Smooth muscle cell (in vitro differentiated cells): Measurements from ENCODE around the gene HELZ. TPM values are rescaled to one million over a fixed set of nuclear protein-coding genes. Genes with fewer than 3 reads are reported as not detected.

Source experiments
- DNase-seq: peaks from one replicate; lab custom pipeline; 2025; ENCODE audit not compliant: unreplicated experiment; lab: John Stamatoyannopoulos, UW
- H2AFZ ChIP-seq: fragments of 200-600 bp; sonication (generic); 2 replicates; pipeline ENCODE4 v1.6.0; 2016; ENCODE audit warnings: antibody characterized with exemption, low read depth, mild to moderate bottlenecking
- H3F3A ChIP-seq: fragments of 200-600 bp; sonication (generic); 2 replicates; pipeline ENCODE4 v1.6.0; 2017; ENCODE audit warnings: antibody characterized with exemption, low read depth
- H3K27ac ChIP-seq: fragments of 200-600 bp; sonication (generic); 2 replicates; pipeline ENCODE4 v1.5.1; 2016; ENCODE audit warnings: low read depth, mild to moderate bottlenecking
- H3K27me3 ChIP-seq: fragments of 200-600 bp; sonication (generic); 2 replicates; pipeline ENCODE4 v1.6.1; 2016; ENCODE audit warnings: low read depth, mild to moderate bottlenecking
- H3K36me3 ChIP-seq: fragments of 200-600 bp; sonication (generic); 2 replicates; pipeline ENCODE4 v1.5.1; 2016; ENCODE audit warnings: low read depth
- H3K4me1 ChIP-seq: fragments of 200-600 bp; sonication (generic); 2 replicates; pipeline ENCODE4 v1.5.1; 2016; ENCODE audit warnings: low read depth
- H3K4me2 ChIP-seq: fragments of 200-600 bp; sonication (generic); 2 replicates; pipeline ENCODE4 v1.6.0; 2016; ENCODE audit warnings: mild to moderate bottlenecking
- H3K4me3 ChIP-seq: fragments of 200-600 bp; sonication (generic); 2 replicates; pipeline ENCODE4 v1.5.1; 2016; ENCODE audit warnings: mild to moderate bottlenecking
- H3K79me2 ChIP-seq: fragments of 200-600 bp; sonication (generic); 2 replicates; pipeline ENCODE4 v1.6.0; 2016; ENCODE audit warnings: low read depth, mild to moderate bottlenecking
- H3K9ac ChIP-seq: fragments of 200-600 bp; sonication (generic); 2 replicates; pipeline ENCODE4 v1.6.0; 2016; ENCODE audit warnings: low read depth
- H3K9me3 ChIP-seq: fragments of 200-600 bp; sonication (generic); replicated peaks from 2 replicates; pipeline ENCODE4 v1.5.1; 2016; ENCODE audit warnings: low read depth
- H4K20me1 ChIP-seq: fragments of 200-600 bp; sonication (generic); 2 replicates; pipeline ENCODE4 v1.6.0; 2016; ENCODE audit warnings: low read depth
- CTCF ChIP-seq: fragments of 200-600 bp; sonication (generic); IDR thresholded peaks from 2 replicates; pipeline ENCODE4 v1.5.1; 2017; ENCODE audit warnings: borderline replicate concordance, mild to moderate bottlenecking, antibody characterized with exemption; ENCODE audit not compliant: insufficient read depth, poor library complexity, severe bottlenecking
- WGBS: methylation state at CpG from one replicate; pipeline ENCODE4 v1.1.7; 2016; ENCODE audit warnings: low lambda C conversion rate; 5-methylcytosine and 5-hydroxymethylcytosine counted together
- polyA plus RNA-seq: library from polyadenylated mRNA; unstranded; fragments of >200 nt; fragmentation: Nextera tagmentation; extraction: Ambion mirVana; gene quantifications from 2 replicates; pipeline ENCODE4 v1.2.1, GENCODE V29; 2016
- total RNA-seq: library from RNA; depleted of rRNA; stranded (reverse); fragments of >200 nt; gene quantifications from 2 replicates; pipeline ENCODE4 v1.2.3, GENCODE V29; 2014

HELZ gene
- total and polyA plus RNA-seq, 2 experiments from 2014 or later, result 18.8 to 34.4 TPM

- Histone ChIP-seq H3K27ac (no peak overlapping the region), H3K36me3 (no peaks in the 10 kb centered on the region), H3K9me3 (no peaks in the 10 kb centered on the region), H2AFZ (no peak overlapping the region), H3K9ac (no peak overlapping the region), H3K4me1 (no peaks in the 10 kb centered on the region), H3K27me3 (no peaks in the 10 kb centered on the region), H3K4me3 (no peak overlapping the region), H3K4me2 (no peak overlapping the region), H4K20me1 (no peaks in the 10 kb centered on the region), H3F3A (no peaks in the 10 kb centered on the region), H3K79me2 (no peaks in the 10 kb centered on the region)
- no peak for TF ChIP-seq CTCF
- WGBS, result 93% methylated on average over 21 of the region's 21 CpGs
- no peak for DNase-seq
Measured at GRCh38 chr17:67030641-67031040, 214.4 kb downstream of the HELZ start.

GRCh38 chr17:67027031-67027628 lies 217.9 kb downstream of the HELZ start:
- Histone ChIP-seq H3K4me2 (no peak overlapping the region), H3K4me1 (no peaks in the 10 kb centered on the region), H3K9me3 (no peaks in the 10 kb centered on the region), H4K20me1 (no peaks in the 10 kb centered on the region), H3K79me2 (no peaks in the 10 kb centered on the region), H3K4me3 (no peak overlapping the region), H2AFZ (no peak overlapping the region), H3K27ac (no peak overlapping the region), H3K27me3 (no peaks in the 10 kb centered on the region), H3K36me3 (no peaks in the 10 kb centered on the region), H3F3A (no peaks in the 10 kb centered on the region), H3K9ac (no peak overlapping the region)
- no peak for DNase-seq
- no peak for TF ChIP-seq CTCF
- WGBS, result 94% methylated on average over 12 of the region's 12 CpGs

- no peak overlapping the region for H3K27ac ChIP-seq
- 100% methylated on average over 2 of the region's 2 CpGs for WGBS
- H4K20me1 ChIP-seq, result no peaks in the 10 kb centered on the region
- TF ChIP-seq CTCF, result no peak
- no peak overlapping the region for H2AFZ ChIP-seq
- no peak overlapping the region for H3K4me3 ChIP-seq
- no peak overlapping the region for H3K4me2 ChIP-seq
- H3F3A ChIP-seq, result no peaks in the 10 kb centered on the region
- no peak for DNase-seq
- H3K36me3 ChIP-seq, result no peaks in the 10 kb centered on the region
- no peaks in the 10 kb centered on the region for H3K9me3 ChIP-seq
- H3K79me2 ChIP-seq, result no peaks in the 10 kb centered on the region
- no peaks in the 10 kb centered on the region for H3K4me1 ChIP-seq
- no peaks in the 10 kb centered on the region for H3K27me3 ChIP-seq
- no peak overlapping the region for H3K9ac ChIP-seq
Measured at GRCh38 chr17:67026341-67026740, 218.7 kb downstream of the HELZ start.

- Histone ChIP-seq H3K79me2 (no peaks in the 10 kb centered on the region), H3K4me3 (no peak overlapping the region), H4K20me1 (no peaks in the 10 kb centered on the region), H3F3A (no peaks in the 10 kb centered on the region), H3K4me2 (no peak overlapping the region), H3K9ac (no peak overlapping the region), H3K27me3 (no peaks in the 10 kb centered on the region), H3K27ac (no peak overlapping the region), H3K36me3 (no peaks in the 10 kb centered on the region), H2AFZ (no peak overlapping the region), H3K9me3 (no peaks in the 10 kb centered on the region), H3K4me1 (no peaks in the 10 kb centered on the region)
- no peak for DNase-seq
- TF ChIP-seq CTCF, result no peak
- 95% methylated on average over 13 of the region's 20 CpGs for WGBS
Measured at GRCh38 chr17:67025216-67025792, 219.7 kb downstream of the HELZ start.
